ENCODE data around the gene SRGAP2. TPM values are rescaled to one million over a fixed set of nuclear protein-coding genes. Genes with fewer than 3 reads are reported as not detected.
"Not testable (repeated sequence)": the region's sequence is repeated elsewhere in the genome, so short reads cannot be mapped to it uniquely, and the experiment has no call there.

SRGAP2 gene
- total RNA-seq (44.8 TPM), polyA plus RNA-seq (ENCODE audit: insufficient read depth in 1 of 8, insufficient read length in 8 of 8, low replicate concordance in 1 of 8) (10 to 100 TPM; 56.9 to 84.6 (median 72.9) TPM)
- long read RNA-seq, donor 1, full-length matches to known transcripts, result 5 of 5 reads
- long read RNA-seq, donor 1, partial matches to known transcripts, result 0 of 5 reads
- long read RNA-seq, donor 1, other reads (novel, unspliced or antisense), result 0 of 5 reads
- long read RNA-seq, donor 2, result 0 reads
- long read RNA-seq, donor 3, transcript SRGAP2-209 (1 exons, 2,499 nt), result major isoform, 7 of 23 reads
- long read RNA-seq, donor 3, partial matches to known transcripts, result 11 of 23 reads
- long read RNA-seq, donor 3, other reads (novel, unspliced or antisense), result 0 of 23 reads
- long read RNA-seq, donor 4, full-length matches to known transcripts, result 8 of 8 reads
- long read RNA-seq, donor 4, partial matches to known transcripts, result 0 of 8 reads
- long read RNA-seq, donor 4, other reads (novel, unspliced or antisense), result 0 of 8 reads
- long read RNA-seq, donor 5, full-length matches to known transcripts, result 14 of 14 reads
- long read RNA-seq, donor 5, partial matches to known transcripts, result 0 of 14 reads
- long read RNA-seq, donor 5, other reads (novel, unspliced or antisense), result 0 of 14 reads
- long read RNA-seq, donor 6, full-length matches to known transcripts, result 9 of 14 reads
- long read RNA-seq, donor 6, partial matches to known transcripts, result 5 of 14 reads
- long read RNA-seq, donor 6, other reads (novel, unspliced or antisense), result 0 of 14 reads
- long read RNA-seq, donor 7, full-length matches to known transcripts, result 9 of 15 reads
- long read RNA-seq, donor 7, partial matches to known transcripts, result 6 of 15 reads
- long read RNA-seq, donor 7, other reads (novel, unspliced or antisense), result 0 of 15 reads
- long read RNA-seq, donor 8, full-length matches to known transcripts, result 11 of 11 reads
- long read RNA-seq, donor 8, partial matches to known transcripts, result 0 of 11 reads
- long read RNA-seq, donor 8, other reads (novel, unspliced or antisense), result 0 of 11 reads
- long read RNA-seq, donor 9, full-length matches to known transcripts, result 16 of 16 reads
- long read RNA-seq, donor 9, partial matches to known transcripts, result 0 of 16 reads
- long read RNA-seq, donor 9, other reads (novel, unspliced or antisense), result 0 of 16 reads
- long read RNA-seq, donor 10, full-length matches to known transcripts, result 22 of 29 reads
- long read RNA-seq, donor 10, partial matches to known transcripts, result 7 of 29 reads
- long read RNA-seq, donor 10, other reads (novel, unspliced or antisense), result 0 of 29 reads
- long read RNA-seq, donor 11, full-length matches to known transcripts, result 10 of 10 reads
- long read RNA-seq, donor 11, partial matches to known transcripts, result 0 of 10 reads
- long read RNA-seq, donor 11, other reads (novel, unspliced or antisense), result 0 of 10 reads

DNA sequence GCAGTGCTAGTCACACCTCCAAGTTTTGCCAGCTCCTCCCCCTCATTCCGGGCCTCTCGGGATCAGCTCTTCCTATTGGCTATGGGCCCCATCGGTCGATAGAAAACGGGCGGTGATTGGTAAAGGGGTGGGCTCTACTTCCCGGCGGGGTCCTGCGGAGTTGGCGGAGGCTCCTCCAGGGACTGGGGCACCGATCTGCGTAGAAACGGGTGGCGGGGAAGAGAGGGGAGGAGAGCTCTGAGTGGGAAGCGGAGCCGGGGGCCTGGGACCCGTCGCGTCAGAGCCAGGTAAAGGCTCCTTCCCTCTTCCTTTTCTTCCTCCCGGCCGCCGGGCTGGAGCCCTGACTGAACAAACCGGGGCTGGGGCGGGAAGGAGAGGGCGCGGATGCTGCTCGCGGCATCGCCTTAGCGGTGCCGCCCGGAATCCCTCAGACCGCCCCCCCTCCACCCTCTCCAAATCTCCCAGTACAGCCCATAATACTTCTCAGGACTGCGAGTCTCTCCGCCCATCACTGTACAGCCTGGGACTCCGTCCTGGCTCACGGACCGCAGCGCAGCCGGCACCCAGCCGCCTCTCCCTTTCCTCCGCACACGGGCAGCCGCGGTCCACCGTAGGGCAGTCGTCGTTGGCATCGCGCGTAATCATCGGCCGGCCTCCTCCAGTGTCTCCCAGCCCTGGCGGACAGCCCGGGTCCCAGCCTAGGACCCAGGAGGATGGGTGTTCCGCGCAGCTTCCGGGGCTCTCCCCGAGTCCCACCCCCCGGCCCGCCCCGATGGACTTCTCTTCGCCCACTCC, at the start of gene SRGAP2:
Gene SRGAP2 (plus strand): TSS at position 178 of the 795 bp plus-strand sequence. CDS start 2,430 bp downstream, outside the sequence.
- Histone ChIP-seq H3K27ac (ENCODE audit: low read length) (peak within 1 kb of the TSS; percentile 85), H3K4me3 (ENCODE audit: low read length) (peak within 1 kb of the TSS; percentile 43)
- H3K36me3 ChIP-seq (ENCODE audit: control insufficient read depth, insufficient read depth, low read length); H3K4me1 ChIP-seq (ENCODE audit: control insufficient read depth, insufficient read depth, low read length); H3K9me3 ChIP-seq (replicated peaks; ENCODE audit: control insufficient read depth, low read depth, low read length); H3K27me3 ChIP-seq (ENCODE audit: control insufficient read depth, insufficient read depth, low read length): not testable (repeated sequence)
- 0% methylated on average over 6 of the region's 63 CpGs for WGBS (ENCODE audit: insufficient coverage)
- DNase-seq, result peak; percentile 80

DNA sequence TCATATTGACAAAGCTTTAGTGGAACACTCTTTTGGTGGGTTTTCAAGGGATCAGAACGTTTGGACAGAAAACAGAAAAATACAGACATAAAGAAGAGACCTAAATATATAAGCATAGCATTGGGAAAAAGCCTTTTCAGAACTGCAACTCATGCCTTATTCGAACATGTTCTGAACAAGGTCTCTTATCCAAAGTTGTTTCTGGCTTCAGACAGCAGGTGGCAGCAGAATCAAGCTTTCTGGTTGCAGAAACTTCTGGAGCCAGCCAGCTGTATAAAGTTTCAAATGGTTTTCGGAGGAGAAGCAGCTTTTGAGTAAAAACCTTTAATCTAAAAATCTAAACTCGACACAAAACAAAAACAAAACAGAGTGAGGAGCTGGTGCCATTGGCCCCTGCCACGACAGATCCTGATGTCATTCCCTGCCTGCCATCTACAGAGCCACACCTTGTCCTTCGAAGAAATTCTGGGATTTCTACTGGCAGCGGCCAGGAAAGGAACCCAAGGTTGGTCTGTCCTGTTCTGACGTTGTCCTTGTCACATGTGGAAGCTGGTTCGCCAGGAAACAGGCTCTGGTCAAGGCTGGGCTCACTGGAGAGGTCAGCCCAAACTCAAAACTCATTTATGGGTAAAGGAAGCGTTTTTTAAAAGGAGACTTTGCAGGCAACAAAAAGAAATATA, 35.9 kb upstream of the SRGAP2 start:
- not testable (repeated sequence) for H3K9me3 ChIP-seq (replicated peaks; ENCODE audit: control insufficient read depth, low read depth, low read length); DNase-seq; H3K4me3 ChIP-seq (ENCODE audit: low read length); H3K36me3 ChIP-seq (ENCODE audit: control insufficient read depth, insufficient read depth, low read length); H3K4me1 ChIP-seq (ENCODE audit: control insufficient read depth, insufficient read depth, low read length); H3K27ac ChIP-seq (ENCODE audit: low read length); H3K27me3 ChIP-seq (ENCODE audit: control insufficient read depth, insufficient read depth, low read length)
- WGBS (ENCODE audit: insufficient coverage), result no CpG with 5 or more reads among the region's 10 CpGs

DNA sequence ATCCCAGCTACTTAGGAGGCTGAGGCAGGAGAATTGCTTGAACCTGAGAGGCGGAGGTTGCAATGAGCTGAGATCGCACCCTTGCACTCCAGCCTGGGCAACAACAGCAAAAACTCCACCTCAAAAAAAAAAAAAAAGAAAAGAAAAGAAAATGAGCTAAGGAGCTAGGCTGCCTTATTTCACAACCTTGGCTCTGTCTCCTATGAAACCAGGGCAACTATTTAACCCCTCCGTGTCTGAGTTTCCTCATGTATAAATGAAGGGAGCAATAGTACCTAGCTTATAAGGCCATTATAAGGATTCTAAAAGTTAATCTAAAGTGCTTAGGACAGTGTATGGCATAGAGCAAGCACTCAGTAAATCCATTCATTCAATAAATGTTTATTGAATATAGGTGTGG, 33.5 kb upstream of the SRGAP2 start:
- H3K27me3 ChIP-seq (ENCODE audit: control insufficient read depth, insufficient read depth, low read length); H3K36me3 ChIP-seq (ENCODE audit: control insufficient read depth, insufficient read depth, low read length); H3K9me3 ChIP-seq (replicated peaks; ENCODE audit: control insufficient read depth, low read depth, low read length); H3K4me1 ChIP-seq (ENCODE audit: control insufficient read depth, insufficient read depth, low read length); H3K4me3 ChIP-seq (ENCODE audit: low read length); H3K27ac ChIP-seq (ENCODE audit: low read length): not testable (repeated sequence)
- peak; percentile 10 for DNase-seq
- WGBS (ENCODE audit: insufficient coverage), result no CpG with 5 or more reads among the region's 3 CpGs

DNA sequence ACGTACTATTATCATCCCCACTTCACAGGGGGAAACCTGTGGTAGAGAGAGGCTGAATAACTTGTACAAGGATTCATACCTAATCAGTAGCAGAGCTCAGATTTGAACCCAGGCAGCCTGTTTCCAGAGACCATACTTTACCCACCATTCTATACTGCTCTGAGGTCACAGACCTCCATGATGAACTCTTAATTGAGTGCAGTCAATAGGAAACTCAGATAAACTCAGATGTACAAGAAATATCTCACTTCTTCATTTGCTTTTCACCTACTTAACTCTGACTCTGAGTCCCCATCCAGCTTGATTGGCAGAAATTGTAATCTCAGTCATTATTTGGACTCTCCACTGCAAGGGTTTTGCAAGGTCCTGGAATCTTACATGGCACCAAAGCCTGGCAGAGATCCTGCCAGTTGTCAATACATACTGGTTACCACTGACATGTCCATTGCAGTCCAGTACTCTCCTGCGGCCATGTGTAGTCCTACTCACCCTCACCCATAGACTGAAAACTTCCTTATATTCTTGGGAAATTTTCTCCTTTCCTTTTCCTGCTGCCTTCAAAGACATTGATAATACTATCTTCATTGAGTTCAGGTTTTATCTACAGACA, 30.1 kb upstream of the SRGAP2 start:
- H3K27me3 ChIP-seq (ENCODE audit: control insufficient read depth, insufficient read depth, low read length), result not testable (repeated sequence)

DNA sequence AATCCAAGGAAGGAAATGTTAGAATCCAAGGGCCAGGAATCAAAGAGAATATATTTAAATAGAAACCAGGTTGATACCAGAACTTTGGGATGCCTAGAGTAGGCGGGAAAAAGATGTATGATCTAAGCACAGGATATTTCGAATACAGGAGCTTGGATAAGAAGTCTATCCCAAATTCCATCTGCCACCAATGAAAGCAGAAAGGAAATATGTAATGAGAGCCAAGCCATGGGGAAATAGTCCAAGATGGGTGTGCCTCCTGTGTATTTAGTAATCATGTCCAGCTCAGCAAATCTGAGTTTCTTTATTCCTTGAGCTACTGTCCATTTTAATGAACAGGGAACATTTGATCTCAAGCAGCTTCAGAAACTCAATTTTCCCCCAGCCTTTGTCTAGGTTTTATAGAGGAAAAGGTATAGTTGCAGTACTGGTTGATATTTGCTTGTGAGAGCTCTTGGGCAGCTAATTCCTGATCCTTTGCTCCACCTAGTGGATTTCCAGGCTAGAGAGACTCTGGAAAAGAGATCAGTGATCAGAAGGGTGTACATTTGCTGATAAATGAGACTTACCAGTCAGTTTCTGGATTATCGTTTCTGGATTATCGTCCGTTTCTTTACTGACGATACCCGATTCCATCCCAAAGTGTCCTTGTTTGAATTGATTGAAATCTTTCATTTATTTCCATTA, 29.0 kb upstream of the SRGAP2 start:
- not testable (repeated sequence) for H3K4me3 ChIP-seq (ENCODE audit: low read length); H3K9me3 ChIP-seq (replicated peaks; ENCODE audit: control insufficient read depth, low read depth, low read length); H3K4me1 ChIP-seq (ENCODE audit: control insufficient read depth, insufficient read depth, low read length); H3K27me3 ChIP-seq (ENCODE audit: control insufficient read depth, insufficient read depth, low read length); H3K27ac ChIP-seq (ENCODE audit: low read length); H3K36me3 ChIP-seq (ENCODE audit: control insufficient read depth, insufficient read depth, low read length)
- no CpG with 5 or more reads among the region's 7 CpGs for WGBS (ENCODE audit: insufficient coverage)
- DNase-seq, result peak; percentile 69

More for the DNA sequence above, 30.1 kb upstream of the SRGAP2 start:
- H3K27ac ChIP-seq (ENCODE audit: low read length); H3K4me1 ChIP-seq (ENCODE audit: control insufficient read depth, insufficient read depth, low read length); H3K9me3 ChIP-seq (replicated peaks; ENCODE audit: control insufficient read depth, low read depth, low read length); H3K36me3 ChIP-seq (ENCODE audit: control insufficient read depth, insufficient read depth, low read length); DNase-seq; H3K4me3 ChIP-seq (ENCODE audit: low read length): not testable (repeated sequence)
- WGBS (ENCODE audit: insufficient coverage), result no CpG with 5 or more reads among the region's 2 CpGs

DNA sequence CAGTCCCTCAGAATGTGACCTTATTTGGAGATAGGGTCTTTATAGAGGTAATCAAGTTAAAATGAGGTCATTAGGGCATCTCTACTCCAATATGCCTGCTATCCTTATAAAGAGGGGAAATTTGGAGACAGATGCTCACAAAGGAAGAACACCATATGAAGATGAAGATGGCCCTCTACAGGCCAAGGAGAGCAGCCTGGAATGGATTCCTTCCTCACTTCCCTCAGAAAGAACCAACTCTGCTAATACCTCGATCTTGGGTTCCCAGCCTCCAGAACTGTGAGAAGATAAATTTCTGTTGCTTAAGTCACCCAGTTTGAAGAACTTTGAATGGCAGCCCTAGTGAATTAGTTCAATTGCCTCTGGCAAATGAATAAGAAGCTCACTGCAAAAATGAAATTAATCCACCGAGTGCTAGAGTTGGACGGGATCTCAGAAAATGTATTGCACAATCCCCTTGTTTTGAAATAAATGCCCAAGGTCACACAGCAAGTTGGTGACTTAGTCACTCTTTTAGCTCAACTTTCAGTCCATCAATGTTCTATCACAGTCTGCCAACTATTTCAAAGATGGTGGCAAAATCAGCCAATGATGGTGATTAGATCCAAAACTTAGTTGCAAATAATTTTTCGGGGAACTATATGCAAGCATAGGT, 27.8 kb upstream of the SRGAP2 start:
- DNase-seq, result peak; percentile 14
- H3K9me3 ChIP-seq (replicated peaks; ENCODE audit: control insufficient read depth, low read depth, low read length); H3K36me3 ChIP-seq (ENCODE audit: control insufficient read depth, insufficient read depth, low read length); H3K4me3 ChIP-seq (ENCODE audit: low read length); H3K27me3 ChIP-seq (ENCODE audit: control insufficient read depth, insufficient read depth, low read length); H3K4me1 ChIP-seq (ENCODE audit: control insufficient read depth, insufficient read depth, low read length); H3K27ac ChIP-seq (ENCODE audit: low read length): not testable (repeated sequence)
- no CpG with 5 or more reads among the region's 4 CpGs for WGBS (ENCODE audit: insufficient coverage)

DNA sequence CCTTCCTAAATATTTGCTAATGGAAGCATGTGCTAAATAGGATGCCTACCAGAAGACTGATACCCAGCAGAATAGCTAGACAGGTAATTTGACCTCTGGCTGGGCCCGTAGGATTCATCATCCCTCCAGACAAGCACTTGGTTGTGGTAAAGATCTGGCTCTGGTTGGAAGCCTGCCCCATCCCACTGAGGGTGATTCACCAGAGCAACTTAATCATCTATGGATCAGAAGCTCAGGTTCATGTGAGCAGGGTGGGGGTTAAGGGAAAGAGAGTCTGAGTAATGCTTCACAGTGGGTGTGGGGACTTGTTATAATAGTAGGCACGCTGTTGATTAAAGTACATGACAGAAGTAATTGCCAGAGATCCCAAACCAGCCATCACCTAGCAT, 27.2 kb upstream of the SRGAP2 start:
- not testable (repeated sequence) for H3K9me3 ChIP-seq (replicated peaks; ENCODE audit: control insufficient read depth, low read depth, low read length); H3K4me3 ChIP-seq (ENCODE audit: low read length); H3K4me1 ChIP-seq (ENCODE audit: control insufficient read depth, insufficient read depth, low read length); DNase-seq; H3K27ac ChIP-seq (ENCODE audit: low read length); H3K27me3 ChIP-seq (ENCODE audit: control insufficient read depth, insufficient read depth, low read length); H3K36me3 ChIP-seq (ENCODE audit: control insufficient read depth, insufficient read depth, low read length)
- WGBS (ENCODE audit: insufficient coverage), result no CpG with 5 or more reads among the region's 2 CpGs
